Left ventricle myocardium inferior (tissue), 1 donor: Measurements from ENCODE around the gene RHBDF1. TPM values are rescaled to one million over a fixed set of nuclear protein-coding genes. Genes with fewer than 3 reads are reported as not detected.
A peak's percentile ranks its signal among the peaks of the same experiment; 100 is the strongest.

ENCODE experiments used
- DNase-seq: peaks from one replicate; pipeline ENCODE4 v3.0.0-alpha.2; 2020
- H3K27ac ChIP-seq: fragments of 200-600 bp; replicated peaks from 2 replicates; pipeline ENCODE4 v1.8.0; 2021
- H3K27me3 ChIP-seq: fragments of 200-600 bp; 2 replicates; pipeline ENCODE4 v1.8.0; 2021; ENCODE audit warnings: low read depth
- H3K36me3 ChIP-seq: fragments of 200-600 bp; 2 replicates; pipeline ENCODE4 v1.8.0; 2021
- H3K4me1 ChIP-seq: fragments of 200-600 bp; 2 replicates; pipeline ENCODE4 v1.8.0; 2021
- H3K4me3 ChIP-seq: fragments of 200-600 bp; 2 replicates; pipeline ENCODE4 v1.8.0; 2021; ENCODE audit warnings: mild to moderate bottlenecking, moderate library complexity
- H3K9me3 ChIP-seq: fragments of 200-600 bp; replicated peaks from 2 replicates; pipeline ENCODE4 v1.8.0; 2021
- intact Hi-C: fragments of 100-400 bp; cut with micrococcal nuclease; formaldehyde crosslinking; loops from one replicate; pipeline ENCODE4 v1.11.0; 2022
- total RNA-seq: library from RNA; stranded (reverse); fragmentation: NEBNext Ultra II Directional; extraction: Animal tissue kit (Norgen Biotek cat#: 25700); gene quantifications from one replicate; pipeline ENCODE4 v1.2.1, GENCODE V29; 2021
- TF ChIP-seq, protein P1 (sequence below): fragments of 200-600 bp; IDR thresholded peaks from 2 replicates; pipeline ENCODE4 v1.8.0; 2021; ENCODE audit warnings: antibody characterized with exemption, mild to moderate bottlenecking, borderline replicate concordance
- donor health status: DM: no; HTN: yes; CAD: no; lungs with severe emphysema.

RHBDF1 gene
- total RNA-seq, 1 donor from 2014 or later = 24.4 TPM

DNA sequence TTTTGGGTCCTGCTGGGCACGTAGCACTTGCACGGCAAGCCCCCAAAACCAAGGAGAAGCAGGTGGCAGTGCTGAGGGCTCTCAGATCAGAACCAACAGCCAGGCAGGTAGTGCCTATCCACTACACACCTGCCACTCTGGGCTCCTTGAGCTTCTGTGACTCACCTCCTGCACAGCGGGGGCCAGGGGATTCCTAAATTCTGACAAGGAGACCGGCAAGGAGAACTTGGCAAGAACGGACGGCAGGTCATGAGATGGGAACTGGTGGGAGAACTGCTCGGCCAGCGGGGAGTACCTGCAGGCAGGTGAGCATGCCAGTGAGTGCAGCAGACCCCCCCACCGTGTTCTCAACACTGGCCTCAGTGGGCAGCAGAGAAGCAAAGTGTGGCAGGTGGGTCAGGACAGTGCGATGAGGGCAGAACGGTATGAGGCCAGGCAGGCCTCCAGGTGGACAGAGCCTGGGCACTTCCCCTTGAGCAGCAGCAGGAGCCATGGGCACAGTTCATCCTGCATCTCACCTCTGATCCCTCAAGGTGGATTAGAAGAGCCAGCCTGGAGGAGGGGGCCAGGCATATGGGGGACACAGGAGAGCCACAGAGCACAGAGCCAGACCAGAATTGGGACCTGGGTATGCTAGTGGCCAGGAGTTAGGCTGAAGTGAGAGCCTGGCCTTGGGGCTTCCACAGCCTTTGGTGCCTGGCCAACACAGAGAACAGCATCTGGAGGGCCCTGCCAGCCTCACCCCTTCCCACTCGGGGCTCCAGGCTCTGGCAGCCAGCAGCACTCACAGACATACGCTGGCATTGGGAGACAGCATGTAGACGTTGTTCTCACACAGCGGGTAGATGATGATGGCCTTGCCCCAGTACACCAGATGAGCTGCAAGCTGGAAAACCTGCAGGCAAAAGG lies 20.3 kb upstream of the RHBDF1 start:
- Histone ChIP-seq H3K36me3 (peaks cover 30% of the 10 kb centered on the region), H3K9me3 (no peaks in the 10 kb centered on the region), H3K27ac (peak overlapping the region; percentile 71), H3K4me1 (peaks cover 36% of the 10 kb centered on the region), H3K4me3 (no peak overlapping the region), H3K27me3 (no peaks in the 10 kb centered on the region)
- intact Hi-C loops = no loop called here
- TF ChIP-seq, protein P1, sequence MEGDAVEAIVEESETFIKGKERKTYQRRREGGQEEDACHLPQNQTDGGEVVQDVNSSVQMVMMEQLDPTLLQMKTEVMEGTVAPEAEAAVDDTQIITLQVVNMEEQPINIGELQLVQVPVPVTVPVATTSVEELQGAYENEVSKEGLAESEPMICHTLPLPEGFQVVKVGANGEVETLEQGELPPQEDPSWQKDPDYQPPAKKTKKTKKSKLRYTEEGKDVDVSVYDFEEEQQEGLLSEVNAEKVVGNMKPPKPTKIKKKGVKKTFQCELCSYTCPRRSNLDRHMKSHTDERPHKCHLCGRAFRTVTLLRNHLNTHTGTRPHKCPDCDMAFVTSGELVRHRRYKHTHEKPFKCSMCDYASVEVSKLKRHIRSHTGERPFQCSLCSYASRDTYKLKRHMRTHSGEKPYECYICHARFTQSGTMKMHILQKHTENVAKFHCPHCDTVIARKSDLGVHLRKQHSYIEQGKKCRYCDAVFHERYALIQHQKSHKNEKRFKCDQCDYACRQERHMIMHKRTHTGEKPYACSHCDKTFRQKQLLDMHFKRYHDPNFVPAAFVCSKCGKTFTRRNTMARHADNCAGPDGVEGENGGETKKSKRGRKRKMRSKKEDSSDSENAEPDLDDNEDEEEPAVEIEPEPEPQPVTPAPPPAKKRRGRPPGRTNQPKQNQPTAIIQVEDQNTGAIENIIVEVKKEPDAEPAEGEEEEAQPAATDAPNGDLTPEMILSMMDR = no peak
- DNase-seq = no peak

DNA sequence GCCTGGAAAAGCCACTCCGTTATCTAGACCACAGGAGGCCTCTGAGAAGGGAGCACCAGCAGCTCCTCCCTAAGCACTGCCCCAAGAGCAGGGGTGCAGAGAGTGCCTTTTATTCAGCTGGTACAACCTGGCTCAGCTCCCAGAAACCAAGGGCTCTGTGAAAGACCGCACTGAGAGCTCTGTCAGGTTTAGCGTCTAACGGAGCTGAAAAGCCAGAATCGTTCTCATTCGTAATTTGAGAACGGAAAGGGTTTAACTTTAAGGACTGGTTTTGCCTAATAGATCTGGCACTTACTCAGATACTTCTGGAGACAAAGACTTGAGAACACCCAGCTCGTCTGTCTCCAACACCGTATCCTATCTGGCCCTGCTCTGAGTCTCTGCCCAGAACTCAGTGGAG lies 19.1 kb upstream of the RHBDF1 start:
- H3K9me3 ChIP-seq = no peaks in the 10 kb centered on the region
- no peak overlapping the region for H3K4me3 ChIP-seq
- intact Hi-C loops = no loop called here
- TF ChIP-seq, protein P1 = no peak
- DNase-seq = peak; percentile 52
- H3K27me3 ChIP-seq = no peaks in the 10 kb centered on the region
- peaks cover 41% of the 10 kb centered on the region for H3K36me3 ChIP-seq
- peak overlapping the region; percentile 71 for H3K27ac ChIP-seq
- peaks cover 25% of the 10 kb centered on the region for H3K4me1 ChIP-seq

DNA sequence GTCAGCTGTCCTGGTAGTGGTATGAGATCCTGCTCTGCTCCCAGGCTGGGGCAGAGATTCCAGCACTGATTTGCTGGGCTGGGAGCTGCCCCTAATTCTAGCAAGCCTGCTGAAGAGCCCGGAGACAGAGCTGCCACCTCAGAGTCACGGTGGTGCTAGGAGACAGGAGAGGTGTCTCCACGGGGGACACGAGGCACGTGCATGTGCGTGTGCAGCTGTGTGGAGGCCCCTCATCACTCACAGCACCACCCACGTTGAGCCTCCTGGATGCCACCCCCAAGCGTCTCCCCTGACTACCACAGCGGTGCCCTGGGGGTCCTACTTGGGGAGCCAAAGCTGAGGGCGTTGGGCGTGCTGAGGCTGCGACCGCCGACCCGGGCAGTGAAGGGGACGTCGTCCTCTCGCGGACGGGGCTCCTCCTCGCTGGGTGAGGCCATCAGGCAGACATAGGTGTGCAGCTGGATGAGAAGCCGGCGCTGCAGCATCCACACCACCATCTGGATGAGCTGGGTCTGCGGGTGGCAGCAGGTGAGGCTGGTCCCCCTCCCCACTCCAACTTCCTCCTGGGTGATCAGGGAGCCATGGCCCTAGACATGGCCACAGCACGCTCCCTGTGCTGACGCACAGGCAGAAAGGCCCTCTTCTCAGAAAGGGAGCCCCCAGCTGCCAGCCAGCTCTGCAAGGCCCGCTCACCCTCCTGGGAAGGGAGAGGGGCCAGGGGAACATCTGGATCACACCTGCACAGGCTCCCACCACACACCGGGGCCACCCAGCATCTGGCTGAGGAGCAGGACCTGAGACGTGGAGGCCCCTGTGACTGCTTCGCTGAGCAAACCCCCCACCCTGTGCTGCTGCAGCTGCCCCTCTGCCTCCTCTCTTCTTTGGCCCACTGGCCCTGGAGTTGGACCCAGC lies 17.2 kb upstream of the RHBDF1 start:
- peak; percentile 13 for DNase-seq
- H3K27ac ChIP-seq = no peak overlapping the region

DNA sequence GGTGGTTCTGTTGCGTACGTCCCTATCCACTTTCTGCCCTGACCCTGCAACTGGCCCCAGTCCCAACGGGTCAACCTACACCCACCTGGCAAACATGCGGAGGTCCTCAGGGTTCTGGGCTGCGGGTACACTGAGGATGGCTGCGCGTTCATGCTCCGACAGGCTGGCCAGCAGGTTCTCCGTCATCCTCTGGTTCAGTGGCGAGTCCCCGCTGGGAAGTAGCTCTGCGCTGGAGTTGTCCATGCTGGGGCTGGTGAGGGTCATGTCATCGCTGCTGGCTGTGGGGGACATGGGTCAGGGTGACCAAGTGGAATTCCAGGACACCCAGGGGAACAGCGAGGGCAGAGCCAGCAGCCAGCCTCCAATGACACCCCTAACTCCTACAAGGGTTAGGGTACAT lies 16.2 kb upstream of the RHBDF1 start:
- TF ChIP-seq, protein P1 = no peak
- H3K36me3 ChIP-seq = peaks cover 54% of the 10 kb centered on the region
- H3K4me1 ChIP-seq = peaks cover 54% of the 10 kb centered on the region
- no peak for DNase-seq
- no peaks in the 10 kb centered on the region for H3K27me3 ChIP-seq
- H3K9me3 ChIP-seq = no peaks in the 10 kb centered on the region
- no peak overlapping the region for H3K4me3 ChIP-seq
- H3K27ac ChIP-seq = no peak overlapping the region
- intact Hi-C loops = no loop called here

More for the DNA sequence above, 17.2 kb upstream of the RHBDF1 start:
- TF ChIP-seq, protein P1 = no peak
- Histone ChIP-seq H3K36me3 (peaks cover 54% of the 10 kb centered on the region), H3K4me3 (no peak overlapping the region), H3K4me1 (peaks cover 44% of the 10 kb centered on the region), H3K9me3 (no peaks in the 10 kb centered on the region), H3K27me3 (no peaks in the 10 kb centered on the region)
- intact Hi-C loops = no loop called here

DNA sequence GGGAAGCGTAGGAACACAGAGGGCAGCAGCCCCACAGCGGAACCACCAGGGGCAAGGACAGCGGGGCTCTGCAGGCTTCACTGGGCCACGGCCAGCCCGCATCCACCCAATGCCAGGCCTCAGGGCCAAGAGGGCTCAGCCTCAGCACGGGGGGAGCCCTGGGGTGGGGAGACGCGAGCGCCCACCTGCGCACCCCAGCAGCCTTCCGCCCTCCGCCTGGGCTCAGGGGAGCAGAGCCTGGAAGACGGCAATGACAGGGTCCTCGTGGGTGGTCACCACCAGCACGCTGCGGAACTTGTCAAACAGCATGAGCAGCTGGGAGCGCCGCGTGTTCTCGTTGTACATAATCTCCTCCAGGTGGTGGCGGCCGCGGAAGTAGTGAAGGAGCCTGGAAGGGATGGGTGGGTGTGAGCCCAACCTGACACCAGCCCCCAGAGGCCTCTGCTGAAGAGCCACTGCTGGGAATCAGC lies 14.1 kb upstream of the RHBDF1 start:
- TF ChIP-seq, protein P1 = no peak
- no peak for DNase-seq
- Histone ChIP-seq H3K4me1 (peaks cover 44% of the 10 kb centered on the region), H3K27ac (peak overlapping the region; percentile 75), H3K9me3 (no peaks in the 10 kb centered on the region), H3K27me3 (no peaks in the 10 kb centered on the region), H3K4me3 (no peak overlapping the region), H3K36me3 (peaks cover 56% of the 10 kb centered on the region)
- intact Hi-C loops = no loop called here
